RPMI7951 (cell line): ENCODE results near the gene PSMB5. TPM values are rescaled to one million over a fixed set of nuclear protein-coding genes. Genes with fewer than 3 reads are reported as not detected.
A peak's percentile ranks its signal among the peaks of the same experiment; 100 is the strongest.

Experiments used
- DNase-seq: peaks from one replicate; pipeline ENCODE4 v3.0.0-alpha.2; 2012; ENCODE audit warnings: low read depth
- total RNA-seq: library from RNA; depleted of rRNA; stranded (reverse); fragments of >200 nt; shearing (Covaris generic); gene quantifications from 2 replicates; pipeline ENCODE4 v1.2.3, GENCODE V29; 2014; rRNA removed

PSMB5 gene
- total RNA-seq, result 309 and 373 TPM in 2 replicates

- DNase-seq, result peak; percentile 92
Observed at GRCh38 chr14:23034498-23035302, at the start of gene PSMB5. PSMB5 (minus strand) TSS chr14:23034900; CDS start chr14:23034881, 19 bp downstream.

GRCh38 chr14:23080474-23080873, 45.8 kb upstream of the PSMB5 start:
- DNase-seq, result no peak

GRCh38 chr14:23079716-23080115, 45.0 kb upstream of the PSMB5 start:
- no peak for DNase-seq

- peak; percentile 92 for DNase-seq
Observed at GRCh38 chr14:23078692-23079116, 44.0 kb upstream of the PSMB5 start.

GRCh38 chr14:23077962-23078361, 43.3 kb upstream of the PSMB5 start:
- DNase-seq, result no peak

GRCh38 chr14:23076785-23077408, 42.2 kb upstream of the PSMB5 start:
- DNase-seq, result peak; percentile 33

- no peak for DNase-seq
Observed at GRCh38 chr14:23074906-23075305, 40.2 kb upstream of the PSMB5 start.

GRCh38 chr14:23071921-23072539, 37.3 kb upstream of the PSMB5 start:
- no peak for DNase-seq

GRCh38 chr14:23071244-23071920, 36.7 kb upstream of the PSMB5 start:
- DNase-seq, result peak; percentile 88

GRCh38 chr14:23070262-23071129, 35.8 kb upstream of the PSMB5 start:
- no peak for DNase-seq

GRCh38 chr14:23069413-23069806, 34.7 kb upstream of the PSMB5 start:
- DNase-seq, result no peak

GRCh38 chr14:23068789-23069412, 34.2 kb upstream of the PSMB5 start:
- peak; percentile 87 for DNase-seq

GRCh38 chr14:23067847-23068788, 33.4 kb upstream of the PSMB5 start:
- no peak for DNase-seq

GRCh38 chr14:23066855-23067744, 32.4 kb upstream of the PSMB5 start:
- DNase-seq, result no peak

GRCh38 chr14:23066368-23066767, 31.7 kb upstream of the PSMB5 start:
- no peak for DNase-seq

- no peak for DNase-seq
Observed at GRCh38 chr14:23063601-23064000, 28.9 kb upstream of the PSMB5 start.

GRCh38 chr14:23062002-23062401, 27.3 kb upstream of the PSMB5 start:
- DNase-seq, result peak; percentile 90

- DNase-seq, result no peak
Observed at GRCh38 chr14:23060536-23061260, 26.0 kb upstream of the PSMB5 start.
